Activated CD4-positive, alpha-beta T cell treated with anti-CD3 and anti-CD28 coated beads, Interleukin-2, Interleukin-4, amounts not matched to agents 100 ng/mL and 50 ng/mL, durations not matched to agents 16 hours and 8 hours (primary cell): ENCODE results near the gene PXYLP1.
A peak's percentile ranks its signal among the peaks of the same experiment; 100 is the strongest.

Source experiments
- DNase-seq: peaks from one replicate; pipeline ENCODE4 v3.0.0-alpha.2; 2020; ENCODE audit warnings: low spot score

The PXYLP1 gene

GRCh38 chr3:141249041-141249440, 17.4 kb downstream of the PXYLP1 start:
- DNase-seq, result no peak

- DNase-seq, result no peak
Measured at GRCh38 chr3:141250342-141250741, 18.7 kb downstream of the PXYLP1 start.

GRCh38 chr3:141250828-141251227, 19.2 kb downstream of the PXYLP1 start:
- DNase-seq, result no peak

- no peak for DNase-seq
Measured at GRCh38 chr3:141253326-141253725, 21.7 kb downstream of the PXYLP1 start.

- DNase-seq, result no peak
Measured at GRCh38 chr3:141253811-141254210, 22.2 kb downstream of the PXYLP1 start.

- DNase-seq, result no peak
Measured at GRCh38 chr3:141255137-141255845, 23.7 kb downstream of the PXYLP1 start.

- peak; percentile 60 for DNase-seq
Measured at GRCh38 chr3:141255846-141256261, 24.2 kb downstream of the PXYLP1 start.

GRCh38 chr3:141256820-141257219, 25.2 kb downstream of the PXYLP1 start:
- DNase-seq, result no peak

- no peak for DNase-seq
Measured at GRCh38 chr3:141257961-141258360, 26.3 kb downstream of the PXYLP1 start.

GRCh38 chr3:141258973-141259372, 27.3 kb downstream of the PXYLP1 start:
- no peak for DNase-seq

GRCh38 chr3:141259821-141260629, 28.4 kb downstream of the PXYLP1 start:
- DNase-seq, result no peak

GRCh38 chr3:141260630-141260927, 29.0 kb downstream of the PXYLP1 start:
- no peak for DNase-seq

- peak; percentile 27 for DNase-seq
Measured at GRCh38 chr3:141261472-141262307, 30.1 kb downstream of the PXYLP1 start.

GRCh38 chr3:141262308-141262705, 30.7 kb downstream of the PXYLP1 start:
- no peak for DNase-seq

GRCh38 chr3:141266186-141266585, 34.6 kb downstream of the PXYLP1 start:
- DNase-seq, result no peak

GRCh38 chr3:141266797-141267555, 35.4 kb downstream of the PXYLP1 start:
- peak; percentile 29 for DNase-seq

- DNase-seq, result no peak
Measured at GRCh38 chr3:141267629-141268028, 36.0 kb downstream of the PXYLP1 start.

- no peak for DNase-seq
Measured at GRCh38 chr3:141268306-141268705, 36.7 kb downstream of the PXYLP1 start.

GRCh38 chr3:141268791-141269190, 37.2 kb downstream of the PXYLP1 start:
- no peak for DNase-seq

- DNase-seq, result no peak
Measured at GRCh38 chr3:141269961-141270360, 38.3 kb downstream of the PXYLP1 start.

GRCh38 chr3:141271279-141272030, 39.8 kb downstream of the PXYLP1 start:
- no peak for DNase-seq
